Neural cell (in vitro differentiated cells): Measurements from ENCODE around the gene RPL41. TPM values are rescaled to one million over a fixed set of nuclear protein-coding genes. Genes with fewer than 3 reads are reported as not detected.

Experiments used
- H2AFZ ChIP-seq: fragments of 200-600, 300-800 bp; sonication (generic), shearing (Covaris generic); 2 replicates; pipeline ENCODE4 v1.6.0; 2014; ENCODE audit warnings: low read depth, mild to moderate bottlenecking, antibody characterized with exemption, low read length, moderate library complexity
- H3F3A ChIP-seq: fragments of 200-600 bp; shearing (Covaris generic); 2 replicates; pipeline ENCODE4 v1.6.1; 2016; ENCODE audit warnings: mild to moderate bottlenecking, moderate library complexity, mixed read lengths, antibody characterized with exemption, low read length; ENCODE audit not compliant: insufficient read depth, poor library complexity, severe bottlenecking
- H3K27ac ChIP-seq: fragments of 200-600, 300-800 bp; sonication (generic), shearing (Covaris generic); 2 replicates; pipeline ENCODE4 v1.5.1; 2014; ENCODE audit warnings: mild to moderate bottlenecking, low read length, moderate library complexity
- H3K27me3 ChIP-seq: fragments of 300-800, 200-600 bp; sonication (generic), shearing (Covaris generic); 2 replicates; pipeline ENCODE4 v1.6.0; 2014; ENCODE audit warnings: mild to moderate bottlenecking, low read depth, low read length, moderate library complexity; ENCODE audit not compliant: insufficient read depth
- H3K36me3 ChIP-seq: fragments of 300-800, 200-600 bp; sonication (generic), shearing (Covaris generic); 2 replicates; pipeline ENCODE4 v1.5.1; 2014; ENCODE audit warnings: mild to moderate bottlenecking, antibody characterized with exemption, low read length, moderate library complexity; ENCODE audit not compliant: insufficient read depth
- H3K4me2 ChIP-seq: fragments of 300-800, 200-600 bp; sonication (generic), shearing (Covaris generic); 2 replicates; pipeline ENCODE4 v1.6.0; 2014; ENCODE audit warnings: mild to moderate bottlenecking, low read length
- H3K4me3 ChIP-seq: fragments of 300-800, 200-600 bp; sonication (generic), shearing (Covaris generic); 2 replicates; pipeline ENCODE4 v1.5.1; 2014; ENCODE audit warnings: mild to moderate bottlenecking, low read length, moderate library complexity
- H3K79me2 ChIP-seq: fragments of 200-600 bp; shearing (Covaris generic); replicated peaks from 2 replicates; pipeline ENCODE4 v1.6.0; 2014; ENCODE audit warnings: mild to moderate bottlenecking, low read length, moderate library complexity; ENCODE audit not compliant: insufficient read depth
- H3K9ac ChIP-seq: fragments of 300-800, 200-600 bp; sonication (generic), shearing (Covaris generic); 2 replicates; pipeline ENCODE4 v1.6.1; 2016; ENCODE audit warnings: mild to moderate bottlenecking, low read length, mixed read lengths
- H3K9me2 ChIP-seq: fragments of 200-600 bp; shearing (Covaris generic); 2 replicates; pipeline ENCODE4 v1.6.1; 2016; ENCODE audit warnings: mild to moderate bottlenecking, low read length, mixed read lengths; ENCODE audit not compliant: insufficient read depth
- H3K9me3 ChIP-seq: fragments of 200-600, 300-800 bp; sonication (generic), shearing (Covaris generic); 2 replicates; pipeline ENCODE4 v1.6.1; 2016; ENCODE audit warnings: mild to moderate bottlenecking, mixed run types, low read length, moderate library complexity, mixed read lengths
- H4K20me1 ChIP-seq: fragments of 200-600 bp; shearing (Covaris generic); 2 replicates; pipeline ENCODE4 v1.6.1; 2016; ENCODE audit warnings: mild to moderate bottlenecking, mixed run types; ENCODE audit not compliant: insufficient read depth
- EP300 ChIP-seq: fragments of 450-650 bp; conservative IDR thresholded peaks from 2 replicates; pipeline ENCODE4 v1.6.1; 2014; ENCODE audit warnings: antibody characterized with exemption, mild to moderate bottlenecking, moderate library complexity; ENCODE audit not compliant: poor library complexity, severe bottlenecking
- EZH2 ChIP-seq: fragments of 200-600, 300-800 bp; shearing (Covaris generic), sonication (generic); IDR thresholded peaks from 2 replicates; pipeline ENCODE4 v1.6.1; 2014; ENCODE audit warnings: antibody characterized with exemption, low read length, borderline replicate concordance, mild to moderate bottlenecking; ENCODE audit not compliant: insufficient read depth, poor library complexity, severe bottlenecking
- MXI1 ChIP-seq: fragments of 450-650 bp; conservative IDR thresholded peaks from 2 replicates; pipeline ENCODE4 v1.6.1; 2014; ENCODE audit warnings: antibody characterized with exemption, mild to moderate bottlenecking; ENCODE audit not compliant: poor library complexity, severe bottlenecking
- POLR2AphosphoS5 ChIP-seq: IDR thresholded peaks from 2 replicates; pipeline ENCODE4 v1.6.1; 2012
- RAD21 ChIP-seq: fragments of 450-650 bp; conservative IDR thresholded peaks from 2 replicates; pipeline ENCODE4 v1.6.1; 2014; ENCODE audit warnings: antibody characterized with exemption, mild to moderate bottlenecking, moderate library complexity
- SMC3 ChIP-seq: fragments of 450-650 bp; conservative IDR thresholded peaks from 2 replicates; pipeline ENCODE4 v1.6.1; 2014; ENCODE audit warnings: antibody characterized with exemption, mild to moderate bottlenecking, moderate library complexity; ENCODE audit not compliant: poor library complexity
- TAF1 ChIP-seq: IDR thresholded peaks from 2 replicates; pipeline ENCODE4 v1.6.1; 2012; ENCODE audit warnings: low read depth
- polyA plus RNA-seq: library from polyadenylated mRNA; depleted of rRNA; stranded (reverse); fragments of >200 nt; gene quantifications from 2 replicates; pipeline ENCODE4 v1.2.3, GENCODE V29; 2014
- TF ChIP-seq, protein P1 (sequence below): IDR thresholded peaks from 2 replicates; pipeline ENCODE4 v1.6.1; 2012; ENCODE audit warnings: borderline replicate concordance
- TF ChIP-seq, protein P2 (sequence below): fragments of 450-650 bp; IDR thresholded peaks from 2 replicates; pipeline ENCODE4 v1.5.1; 2014; ENCODE audit warnings: antibody characterized with exemption, mild to moderate bottlenecking, moderate library complexity; ENCODE audit not compliant: poor library complexity, severe bottlenecking

The RPL41 gene
- polyA plus RNA-seq, 1 donor from 2014 or later: 2,186 TPM

DNA sequence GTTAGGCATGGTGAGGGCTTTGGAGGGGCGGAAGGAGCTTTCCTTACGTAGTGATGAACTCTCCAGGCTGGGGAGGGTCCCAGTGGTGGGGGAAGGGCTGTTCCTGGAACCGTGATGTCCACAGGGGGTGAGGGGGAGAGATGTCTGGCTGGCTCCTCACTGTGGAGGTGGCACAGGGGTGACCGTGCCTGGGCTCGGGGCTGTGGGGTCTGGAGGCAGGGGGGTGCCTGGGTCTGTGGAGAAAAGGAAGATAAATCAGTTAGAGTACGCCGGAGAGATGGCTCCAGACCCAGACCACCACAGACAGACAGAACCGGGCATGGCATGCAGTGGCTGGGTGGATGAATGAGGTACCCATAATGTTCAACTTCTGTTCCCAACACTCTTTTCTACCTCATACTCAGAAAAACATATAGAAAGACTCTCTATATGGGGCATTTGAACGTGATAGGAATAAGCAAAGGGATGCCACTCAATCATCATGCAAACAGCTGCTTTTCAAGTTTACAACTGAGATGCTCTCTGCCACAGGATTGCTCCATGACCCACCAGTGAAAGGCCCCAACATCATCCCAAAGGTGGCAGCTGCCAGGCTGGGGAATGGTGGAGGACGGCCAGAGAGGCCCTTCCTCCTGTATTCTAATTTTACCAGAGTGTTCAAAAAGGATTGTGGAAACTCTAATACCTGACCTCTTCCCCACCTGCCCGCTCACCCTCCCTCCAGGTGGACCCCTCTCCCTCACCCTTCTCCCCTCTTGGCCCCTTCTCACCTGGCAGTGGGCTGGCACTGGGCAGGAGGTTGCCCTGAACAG is 47.3 kb downstream of the RPL41 start:
- no peak overlapping the region for H3K4me3 ChIP-seq
- no peak overlapping the region for H3K27ac ChIP-seq
- no peaks in the 10 kb centered on the region for H3K9me3 ChIP-seq
- peaks cover 21% of the 10 kb centered on the region for H3K79me2 ChIP-seq
- no peak overlapping the region for H2AFZ ChIP-seq
- TF ChIP-seq RAD21 (no peak), SMC3 (no peak), POLR2AphosphoS5 (no peak), TAF1 (no peak), EP300 (no peak), MXI1 (no peak), EZH2 (no peak)
- TF ChIP-seq, protein P1, sequence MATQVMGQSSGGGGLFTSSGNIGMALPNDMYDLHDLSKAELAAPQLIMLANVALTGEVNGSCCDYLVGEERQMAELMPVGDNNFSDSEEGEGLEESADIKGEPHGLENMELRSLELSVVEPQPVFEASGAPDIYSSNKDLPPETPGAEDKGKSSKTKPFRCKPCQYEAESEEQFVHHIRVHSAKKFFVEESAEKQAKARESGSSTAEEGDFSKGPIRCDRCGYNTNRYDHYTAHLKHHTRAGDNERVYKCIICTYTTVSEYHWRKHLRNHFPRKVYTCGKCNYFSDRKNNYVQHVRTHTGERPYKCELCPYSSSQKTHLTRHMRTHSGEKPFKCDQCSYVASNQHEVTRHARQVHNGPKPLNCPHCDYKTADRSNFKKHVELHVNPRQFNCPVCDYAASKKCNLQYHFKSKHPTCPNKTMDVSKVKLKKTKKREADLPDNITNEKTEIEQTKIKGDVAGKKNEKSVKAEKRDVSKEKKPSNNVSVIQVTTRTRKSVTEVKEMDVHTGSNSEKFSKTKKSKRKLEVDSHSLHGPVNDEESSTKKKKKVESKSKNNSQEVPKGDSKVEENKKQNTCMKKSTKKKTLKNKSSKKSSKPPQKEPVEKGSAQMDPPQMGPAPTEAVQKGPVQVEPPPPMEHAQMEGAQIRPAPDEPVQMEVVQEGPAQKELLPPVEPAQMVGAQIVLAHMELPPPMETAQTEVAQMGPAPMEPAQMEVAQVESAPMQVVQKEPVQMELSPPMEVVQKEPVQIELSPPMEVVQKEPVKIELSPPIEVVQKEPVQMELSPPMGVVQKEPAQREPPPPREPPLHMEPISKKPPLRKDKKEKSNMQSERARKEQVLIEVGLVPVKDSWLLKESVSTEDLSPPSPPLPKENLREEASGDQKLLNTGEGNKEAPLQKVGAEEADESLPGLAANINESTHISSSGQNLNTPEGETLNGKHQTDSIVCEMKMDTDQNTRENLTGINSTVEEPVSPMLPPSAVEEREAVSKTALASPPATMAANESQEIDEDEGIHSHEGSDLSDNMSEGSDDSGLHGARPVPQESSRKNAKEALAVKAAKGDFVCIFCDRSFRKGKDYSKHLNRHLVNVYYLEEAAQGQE: no peak
- TF ChIP-seq, protein P2, sequence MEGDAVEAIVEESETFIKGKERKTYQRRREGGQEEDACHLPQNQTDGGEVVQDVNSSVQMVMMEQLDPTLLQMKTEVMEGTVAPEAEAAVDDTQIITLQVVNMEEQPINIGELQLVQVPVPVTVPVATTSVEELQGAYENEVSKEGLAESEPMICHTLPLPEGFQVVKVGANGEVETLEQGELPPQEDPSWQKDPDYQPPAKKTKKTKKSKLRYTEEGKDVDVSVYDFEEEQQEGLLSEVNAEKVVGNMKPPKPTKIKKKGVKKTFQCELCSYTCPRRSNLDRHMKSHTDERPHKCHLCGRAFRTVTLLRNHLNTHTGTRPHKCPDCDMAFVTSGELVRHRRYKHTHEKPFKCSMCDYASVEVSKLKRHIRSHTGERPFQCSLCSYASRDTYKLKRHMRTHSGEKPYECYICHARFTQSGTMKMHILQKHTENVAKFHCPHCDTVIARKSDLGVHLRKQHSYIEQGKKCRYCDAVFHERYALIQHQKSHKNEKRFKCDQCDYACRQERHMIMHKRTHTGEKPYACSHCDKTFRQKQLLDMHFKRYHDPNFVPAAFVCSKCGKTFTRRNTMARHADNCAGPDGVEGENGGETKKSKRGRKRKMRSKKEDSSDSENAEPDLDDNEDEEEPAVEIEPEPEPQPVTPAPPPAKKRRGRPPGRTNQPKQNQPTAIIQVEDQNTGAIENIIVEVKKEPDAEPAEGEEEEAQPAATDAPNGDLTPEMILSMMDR: no peak
- H3F3A ChIP-seq: peaks cover 5% of the 10 kb centered on the region
- H3K27me3 ChIP-seq: no peaks in the 10 kb centered on the region
- H3K4me2 ChIP-seq: no peak overlapping the region
- H3K9ac ChIP-seq: no peak overlapping the region
- no peaks in the 10 kb centered on the region for H3K9me2 ChIP-seq
- H3K36me3 ChIP-seq: peaks cover 13% of the 10 kb centered on the region
- peaks cover 5% of the 10 kb centered on the region for H4K20me1 ChIP-seq

DNA sequence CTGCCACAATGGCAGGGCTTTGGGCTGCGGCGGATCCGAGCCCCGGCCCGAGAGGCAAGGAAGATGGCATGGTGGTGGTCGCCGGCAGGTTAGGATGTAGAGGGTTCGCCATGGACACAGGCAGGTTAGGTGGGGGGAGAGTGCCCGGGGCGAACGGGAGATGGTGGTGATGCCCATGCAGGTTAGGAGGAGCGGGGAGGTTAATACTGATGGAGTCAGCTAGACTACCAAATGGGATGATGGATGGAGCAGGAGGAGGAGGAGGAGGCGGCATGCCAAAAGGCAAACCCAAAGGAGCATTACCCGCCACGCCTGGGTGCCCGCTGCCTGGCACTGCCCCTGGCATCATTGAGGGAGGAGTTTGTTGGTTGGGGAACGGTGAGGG is 47.9 kb downstream of the RPL41 start:
- peaks cover 11% of the 10 kb centered on the region for H3K36me3 ChIP-seq

More for the DNA sequence above, 47.9 kb downstream of the RPL41 start:
- H3K79me2 ChIP-seq: peaks cover 15% of the 10 kb centered on the region
- no peak overlapping the region for H3K27ac ChIP-seq
- no peak overlapping the region for H3K9ac ChIP-seq
- H3K27me3 ChIP-seq: no peaks in the 10 kb centered on the region
- H4K20me1 ChIP-seq: peaks cover 5% of the 10 kb centered on the region
- no peak overlapping the region for H3K4me3 ChIP-seq
- peaks cover 5% of the 10 kb centered on the region for H3F3A ChIP-seq
- H3K9me3 ChIP-seq: no peaks in the 10 kb centered on the region
- no peak overlapping the region for H3K4me2 ChIP-seq
- TF ChIP-seq EZH2 (no peak), TAF1 (no peak), EP300 (no peak), POLR2AphosphoS5 (no peak), RAD21 (no peak), SMC3 (no peak), MXI1 (no peak)
- TF ChIP-seq, protein P2: no peak
- TF ChIP-seq, protein P1: no peak
- no peaks in the 10 kb centered on the region for H3K9me2 ChIP-seq
- no peak overlapping the region for H2AFZ ChIP-seq
